GM21619 (cell line): ENCODE results near the gene ATP1A3.
A peak's percentile ranks its signal among the peaks of the same experiment; 100 is the strongest.

Experiments
- ATAC-seq: cut with Tn5 transposase; IDR thresholded peaks from one replicate; pipeline ENCODE4 v1.9.1; 2021; ENCODE audit not compliant: unreplicated experiment

ATP1A3 gene

DNA sequence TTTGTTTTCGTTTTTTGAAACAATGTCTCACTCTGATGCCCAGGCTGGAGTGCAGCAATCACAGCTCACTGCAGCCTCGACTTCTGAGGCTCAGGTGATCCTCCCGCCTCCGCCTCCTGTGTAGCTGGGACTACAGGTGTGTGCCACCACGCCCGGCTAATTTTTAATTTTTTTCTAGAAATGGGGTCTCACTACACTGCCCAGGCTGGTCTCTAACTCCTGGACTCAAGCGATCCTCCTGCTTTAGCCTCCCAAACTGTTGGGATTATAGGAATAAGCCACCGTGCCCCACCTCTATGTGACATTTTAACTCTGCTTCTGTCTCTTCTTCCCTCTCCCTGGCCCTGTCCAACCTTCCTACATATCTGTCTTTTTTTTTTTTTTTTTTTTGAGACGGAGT is 5.1 kb downstream of the ATP1A3 start:
- no peak for ATAC-seq

- ATAC-seq = no peak
Observed at GRCh38 chr19:41987141-41987860, 6.7 kb downstream of the ATP1A3 start.

GRCh38 chr19:41984961-41985360 is 9.1 kb downstream of the ATP1A3 start:
- ATAC-seq = no peak

DNA sequence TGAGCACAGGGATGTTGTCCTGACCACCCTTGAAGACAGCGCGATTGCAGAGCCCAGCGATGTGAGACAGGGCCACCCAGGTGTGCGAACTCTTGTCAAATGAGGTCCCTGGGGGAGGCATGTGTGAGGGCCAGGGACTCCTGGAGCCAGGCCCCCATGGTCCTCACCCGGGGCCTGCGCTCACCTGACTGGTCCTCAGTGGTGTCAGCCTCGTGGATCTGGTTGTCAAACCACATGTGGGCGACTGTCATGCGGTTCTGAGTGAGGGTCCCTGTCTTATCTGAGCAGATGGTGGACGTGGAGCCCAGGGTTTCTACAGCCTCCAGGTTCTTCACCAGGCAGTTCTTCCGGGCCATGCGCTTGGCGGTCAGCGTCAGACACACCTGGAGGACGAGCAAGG is 12.3 kb downstream of the ATP1A3 start:
- no peak for ATAC-seq

DNA sequence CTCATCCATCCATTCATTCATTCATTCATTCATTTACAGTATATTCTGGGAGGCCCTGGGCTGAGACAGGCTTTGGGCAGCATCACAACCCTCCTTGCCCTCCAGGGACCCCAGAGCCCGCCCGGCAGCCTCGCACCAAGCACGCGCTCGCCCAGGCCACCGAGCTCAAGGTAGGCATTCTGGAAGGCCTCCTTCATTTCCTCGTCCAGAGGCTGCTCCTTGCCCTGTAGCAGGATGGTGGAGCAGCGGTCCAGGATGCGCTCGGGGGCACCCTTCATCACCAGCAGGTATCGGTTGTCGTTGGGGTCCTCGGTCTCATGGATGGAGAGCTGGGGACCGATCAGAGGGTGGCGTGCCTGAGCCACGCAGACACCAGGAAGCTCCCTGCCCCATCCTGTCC is 15.6 kb downstream of the ATP1A3 start:
- no peak for ATAC-seq

DNA sequence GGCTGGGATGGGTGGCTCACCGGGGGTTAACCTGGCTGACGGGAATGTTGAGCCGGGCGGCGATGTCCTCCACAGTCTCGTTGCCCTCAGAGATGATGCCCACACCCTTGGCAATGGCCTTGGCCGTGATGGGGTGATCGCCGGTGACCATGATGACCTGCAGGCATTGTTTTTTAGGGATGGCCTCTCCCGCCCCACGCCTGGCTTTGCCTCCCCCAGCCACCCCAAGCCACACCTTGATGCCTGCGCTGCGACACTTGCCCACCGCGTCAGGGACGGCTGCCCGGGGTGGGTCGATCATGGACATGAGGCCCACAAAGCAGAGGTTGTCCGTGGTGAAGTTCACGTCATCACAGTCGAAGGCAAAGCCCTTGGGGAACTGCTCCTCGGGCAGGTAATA is 16.1 kb downstream of the ATP1A3 start:
- no peak for ATAC-seq

- no peak for ATAC-seq
Observed at GRCh38 chr19:41974652-41975051, 19.4 kb downstream of the ATP1A3 start.

DNA sequence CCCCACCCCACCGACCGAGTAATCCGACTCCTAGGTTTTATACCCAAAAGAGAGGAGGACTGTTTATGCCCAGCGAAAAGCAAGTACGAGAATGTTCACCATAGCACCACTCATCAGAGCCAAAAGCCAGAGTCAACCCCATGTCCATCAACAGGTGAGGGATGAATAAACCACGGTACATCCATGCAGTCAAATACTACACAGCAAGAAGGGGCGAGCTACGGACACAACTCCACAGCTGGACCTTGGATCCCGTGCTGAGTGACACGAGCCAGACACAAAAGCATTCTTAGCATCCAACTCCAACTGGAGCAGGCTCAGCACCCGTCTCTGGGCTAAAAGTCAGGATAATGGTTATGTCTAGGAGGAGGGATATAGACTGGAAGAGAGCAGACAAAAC is 22.7 kb downstream of the ATP1A3 start:
- ATAC-seq = no peak

GRCh38 chr19:41969772-41970458 is 24.1 kb downstream of the ATP1A3 start:
- ATAC-seq = no peak

DNA sequence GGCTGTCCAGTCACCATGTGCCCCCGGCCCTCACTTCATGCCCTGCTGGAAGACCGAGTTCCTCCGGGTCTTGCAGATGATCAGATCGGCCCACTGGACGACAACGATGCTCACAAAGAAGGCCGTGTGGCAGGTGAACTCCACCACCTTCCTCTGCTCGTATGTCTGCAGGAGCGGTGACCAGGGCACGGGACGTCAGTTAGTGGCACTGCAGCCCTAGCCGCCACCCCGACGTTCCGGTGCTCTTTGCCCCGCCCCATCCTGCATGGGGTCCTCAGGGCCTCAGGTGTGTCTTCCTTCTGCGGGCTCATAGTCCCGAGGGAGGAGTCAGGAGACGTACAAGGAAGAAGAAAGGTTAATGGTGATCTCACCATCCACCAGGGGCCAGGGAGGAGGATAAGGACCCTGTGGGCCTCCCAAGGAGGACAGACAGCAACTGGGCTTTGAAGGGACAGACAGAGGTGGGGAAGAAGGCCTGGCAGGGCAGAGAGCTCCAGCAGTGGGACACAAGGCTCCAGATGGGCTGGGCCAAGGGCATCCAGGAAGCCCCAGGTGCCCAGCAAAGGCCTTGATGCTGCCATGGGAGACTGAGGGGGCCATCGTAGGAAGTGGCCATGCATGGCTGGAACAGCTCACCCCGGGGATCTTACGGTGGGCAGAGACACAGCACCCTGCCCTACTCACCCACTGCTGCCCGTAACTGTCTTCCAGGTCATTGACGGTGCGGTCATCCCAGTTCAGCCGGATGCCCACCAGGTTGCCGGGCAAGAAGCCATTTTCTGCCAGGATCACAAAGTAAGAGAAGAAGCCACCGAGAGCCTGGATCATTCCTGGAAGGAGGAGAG is 25.1 kb downstream of the ATP1A3 start:
- ATAC-seq = no peak

DNA sequence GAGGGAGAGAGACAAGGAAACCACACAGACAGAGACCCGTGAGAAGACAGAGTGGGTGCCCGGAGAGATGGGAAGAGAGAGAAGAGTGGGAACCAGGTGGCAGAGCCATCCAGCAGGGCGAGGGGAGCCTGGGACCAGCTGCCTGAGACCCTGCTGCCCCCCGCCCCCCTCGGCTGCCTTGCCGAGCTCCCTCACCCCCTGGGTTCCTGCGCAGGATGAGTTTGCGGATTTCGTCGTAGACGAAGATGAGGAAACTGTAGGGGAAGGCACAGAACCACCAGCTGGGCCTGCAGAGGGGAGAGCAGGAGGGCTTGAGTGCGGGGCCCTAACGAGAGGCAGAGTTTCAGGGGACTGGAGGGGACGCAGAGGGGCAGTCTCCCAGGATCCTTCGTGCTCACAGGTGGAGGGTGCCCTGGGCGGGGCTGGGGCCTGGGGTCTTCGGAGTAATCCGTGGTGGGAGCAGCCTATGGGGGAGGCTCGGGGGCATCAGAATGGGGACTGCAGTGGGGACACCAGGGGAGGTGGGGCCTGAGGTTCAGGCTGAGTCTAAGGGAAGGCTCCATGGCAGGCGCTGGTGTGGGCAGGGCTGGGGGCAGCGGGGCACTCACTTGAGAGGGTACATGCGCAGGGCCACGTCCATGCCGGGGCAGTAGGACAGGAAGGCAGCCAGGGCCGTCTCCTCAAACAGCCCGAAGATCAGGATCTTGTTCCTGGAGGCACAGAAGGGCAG is 26.8 kb downstream of the ATP1A3 start:
- no peak for ATAC-seq

GRCh38 chr19:41965106-41965505 is 28.9 kb downstream of the ATP1A3 start:
- no peak for ATAC-seq

- no peak for ATAC-seq
Observed at GRCh38 chr19:41960973-41961372, 33.1 kb downstream of the ATP1A3 start.

DNA sequence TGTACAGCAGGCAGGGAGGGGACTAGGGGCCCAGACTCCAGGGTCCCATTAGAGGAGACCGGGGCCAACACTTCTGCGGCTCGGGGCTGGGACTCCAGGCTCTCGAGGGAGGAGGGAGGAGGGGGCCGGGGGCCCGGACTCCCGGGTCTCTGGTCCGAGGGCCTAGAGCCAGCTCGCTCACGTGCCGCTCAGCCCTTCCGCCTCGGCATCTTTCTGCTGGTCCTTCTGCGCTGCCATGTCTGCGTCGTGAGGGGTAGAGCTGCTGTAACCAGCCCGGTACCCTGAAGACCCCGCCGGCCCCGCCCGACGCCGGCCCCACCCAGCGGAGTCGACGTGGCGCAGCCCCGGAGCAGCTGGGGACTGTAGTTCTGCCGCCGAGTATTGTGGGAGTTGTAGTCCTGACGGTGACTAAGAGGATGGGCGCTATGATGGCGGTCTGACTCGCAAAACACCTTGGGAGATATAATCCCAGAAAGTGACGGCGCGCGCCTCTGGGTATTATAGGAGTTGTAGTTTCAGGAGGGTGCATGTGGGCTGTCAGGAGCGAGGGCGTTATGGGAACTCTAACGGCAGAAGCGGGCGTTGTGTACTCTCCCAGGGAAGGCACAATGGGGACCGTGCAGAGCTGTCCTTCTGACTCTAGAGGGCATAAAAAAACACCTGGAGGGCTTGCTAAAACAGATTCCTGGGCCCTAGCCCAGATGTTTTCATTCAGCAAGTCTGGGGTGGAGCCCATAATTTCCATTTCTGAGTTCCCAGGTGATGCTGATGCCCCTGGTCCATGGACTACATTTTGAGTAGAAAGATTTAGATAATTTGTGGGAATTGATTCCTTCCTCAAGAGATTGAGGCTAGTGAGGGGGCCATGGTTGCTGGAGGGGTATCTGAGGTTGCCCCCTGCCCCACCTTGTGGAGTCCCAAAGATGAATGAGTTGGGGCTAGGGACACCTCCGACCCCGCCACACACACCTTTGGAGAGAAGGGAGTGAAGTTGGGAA is 34.7 kb downstream of the ATP1A3 start, which contains the start of gene RABAC1:
Gene RABAC1, minus strand, starts transcription at position 266 of the 998 bp plus-strand sequence. Its CDS starts 29 bp downstream, at position 237.
- peak; percentile 81 for ATAC-seq

DNA sequence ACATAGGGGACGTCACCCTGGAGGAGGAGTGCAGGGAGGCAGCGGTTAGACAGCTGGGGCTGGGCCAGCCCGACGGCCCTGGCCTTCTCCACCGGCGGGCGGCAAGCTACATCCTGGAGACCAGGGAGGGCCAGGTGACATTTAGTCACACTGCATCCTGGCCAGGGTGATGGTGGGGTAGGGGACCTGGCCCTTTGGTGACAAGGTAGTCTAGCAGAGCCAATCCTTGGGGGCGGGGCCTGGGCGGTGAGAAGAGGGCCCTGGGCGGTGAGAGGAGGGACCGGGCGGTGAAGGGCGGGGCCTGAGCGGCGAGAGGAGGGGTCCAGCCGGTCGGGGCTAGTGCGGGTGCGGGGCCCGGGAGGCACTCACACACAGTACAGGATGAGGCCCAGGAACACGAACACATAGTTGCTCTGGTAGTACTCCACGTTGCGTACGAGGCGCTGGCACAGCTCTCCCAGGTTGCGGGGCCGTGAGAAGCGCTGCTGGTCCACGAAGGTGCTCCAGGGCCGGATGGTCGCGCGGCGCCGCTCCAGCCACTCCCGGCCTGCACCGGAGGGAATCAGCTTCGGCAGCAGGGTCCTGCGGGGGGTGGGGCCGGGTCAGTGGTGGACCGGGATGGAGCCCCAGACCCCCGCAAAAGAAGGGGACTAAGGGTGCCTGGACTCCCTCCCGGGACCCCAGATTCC is 35.5 kb downstream of the ATP1A3 start:
- ATAC-seq = peak; percentile 48

DNA sequence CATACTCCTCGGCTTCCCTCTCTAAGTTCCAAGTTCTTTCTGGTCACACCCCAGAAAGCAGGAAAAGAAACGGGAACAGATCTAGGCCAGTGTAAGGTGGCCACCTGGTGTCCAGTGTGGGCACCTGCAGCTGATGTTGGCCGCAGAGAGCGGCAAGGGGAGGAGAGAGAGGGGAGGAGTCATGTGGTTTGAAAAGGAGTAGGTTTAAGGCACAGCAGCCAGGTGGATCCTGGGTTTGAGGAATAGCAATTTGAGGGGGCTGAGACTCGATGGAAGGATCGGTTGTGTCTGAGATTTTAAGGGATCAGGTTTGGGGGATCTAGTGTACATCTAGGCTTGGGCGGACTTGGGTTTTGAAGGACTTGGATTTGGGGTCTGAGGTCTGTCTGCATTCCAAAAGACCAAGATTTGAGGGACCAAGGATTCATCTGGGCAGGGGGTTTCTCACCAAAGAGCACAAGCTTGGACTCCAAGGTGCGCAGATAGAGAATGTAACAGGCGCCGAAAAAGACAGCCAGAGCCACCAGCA is 36.1 kb downstream of the ATP1A3 start:
- no peak for ATAC-seq

DNA sequence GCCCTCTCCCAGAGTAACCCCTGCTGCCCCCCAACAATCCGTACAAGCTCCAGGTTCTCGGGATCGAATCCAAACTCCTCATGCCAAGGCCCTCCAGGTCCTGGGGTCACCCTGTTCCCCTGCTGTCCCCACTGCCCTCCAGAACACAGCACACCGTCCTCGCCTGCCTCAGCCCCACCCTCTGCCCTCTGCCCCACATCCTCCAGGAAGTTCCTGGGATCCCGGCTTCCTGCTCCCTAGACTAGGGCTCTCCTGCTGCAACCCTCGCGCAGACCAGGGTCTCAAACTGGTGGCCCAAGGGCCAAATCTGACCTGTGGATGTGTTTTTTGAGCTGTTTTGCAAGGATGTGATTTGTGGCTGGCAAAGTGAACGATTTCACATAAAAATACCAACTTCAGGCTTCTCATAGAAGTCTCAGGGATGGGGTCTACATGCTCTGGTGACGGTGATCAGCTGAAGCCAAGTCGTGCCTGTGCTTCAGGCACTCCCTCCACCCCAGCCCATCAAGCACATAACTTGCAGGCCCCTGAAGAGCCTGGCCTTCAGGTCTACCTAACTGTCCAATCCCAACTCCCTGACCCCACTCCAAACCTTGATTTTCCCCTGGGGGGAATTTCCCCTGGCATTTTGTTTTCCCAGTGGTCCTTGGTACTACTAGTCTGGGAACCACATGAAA is 36.7 kb downstream of the ATP1A3 start:
- no peak for ATAC-seq

DNA sequence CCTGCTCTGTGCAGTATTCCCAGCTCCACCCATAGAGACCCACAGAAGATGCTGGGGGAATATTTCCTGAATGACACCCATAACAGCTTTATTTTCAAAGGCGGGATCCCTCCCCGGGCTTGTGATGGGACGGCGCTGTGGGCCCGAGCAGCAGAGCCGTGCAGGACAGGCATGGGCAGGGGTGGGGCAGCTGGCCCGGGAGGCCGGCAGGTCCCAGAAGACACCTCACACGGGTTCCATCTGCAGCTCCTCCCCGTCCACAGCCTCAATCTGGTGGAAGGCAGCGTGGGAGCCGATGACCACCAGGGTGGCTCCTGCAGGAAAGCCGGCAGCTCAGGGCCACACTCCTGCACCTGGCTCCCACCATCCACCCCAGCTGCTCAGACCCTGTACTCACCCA is 37.4 kb downstream of the ATP1A3 start:
- ATAC-seq = no peak
